Measurements from ENCODE around the gene CAPN1. TPM values are rescaled to one million over a fixed set of nuclear protein-coding genes. Genes with fewer than 3 reads are reported as not detected.
A peak's percentile ranks its signal among the peaks of the same experiment; 100 is the strongest.

Gene CAPN1
- total RNA-seq, 2 donors from 2014 or later: 142 to 144 TPM

DNA sequence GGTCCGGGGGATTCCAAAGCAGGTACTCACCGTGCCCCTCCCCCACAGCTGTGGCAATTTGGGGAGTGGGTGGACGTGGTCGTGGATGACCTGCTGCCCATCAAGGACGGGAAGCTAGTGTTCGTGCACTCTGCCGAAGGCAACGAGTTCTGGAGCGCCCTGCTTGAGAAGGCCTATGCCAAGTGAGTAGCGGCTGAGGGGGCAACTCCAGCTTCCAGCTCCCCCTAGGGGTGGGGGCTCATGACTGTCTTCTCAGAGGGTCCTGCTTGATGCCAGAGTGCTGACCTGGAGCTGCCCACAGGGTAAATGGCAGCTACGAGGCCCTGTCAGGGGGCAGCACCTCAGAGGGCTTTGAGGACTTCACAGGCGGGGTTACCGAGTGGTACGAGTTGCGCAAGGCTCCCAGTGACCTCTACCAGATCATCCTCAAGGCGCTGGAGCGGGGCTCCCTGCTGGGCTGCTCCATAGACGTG, 4.2 kb downstream of the CAPN1 start:
- intact Hi-C loops (cut with DNase I): no loop called here
- DNase-seq (ENCODE audit: low spot score): no peak

GRCh38 chr11:65186701-65187100, 5.0 kb downstream of the CAPN1 start:
- no peak for DNase-seq (ENCODE audit: low spot score)
- intact Hi-C loops (cut with DNase I): no loop called here

DNA sequence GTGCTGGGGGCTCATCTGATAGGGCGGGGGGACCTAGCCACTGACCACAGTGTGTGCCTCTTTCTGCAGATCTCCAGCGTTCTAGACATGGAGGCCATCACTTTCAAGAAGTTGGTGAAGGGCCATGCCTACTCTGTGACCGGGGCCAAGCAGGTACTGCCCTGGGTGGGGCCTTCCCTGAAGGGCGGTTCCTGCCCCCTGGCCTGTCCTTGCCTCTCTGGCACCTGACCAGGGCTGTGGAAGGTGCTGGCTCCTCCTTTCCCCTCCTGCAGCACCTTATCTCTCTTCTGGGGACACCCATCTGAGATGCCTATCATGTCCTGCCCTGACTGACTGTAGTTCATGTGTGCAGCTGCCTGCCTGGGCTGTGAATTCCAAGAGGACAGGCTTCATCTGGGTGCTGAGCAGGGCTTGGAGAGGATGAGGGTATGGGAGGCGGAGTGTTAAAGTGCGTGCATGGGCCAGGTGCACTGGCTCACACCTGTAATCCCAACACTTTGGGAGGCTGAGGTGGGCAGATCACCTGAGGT, 5.5 kb downstream of the CAPN1 start:
- intact Hi-C loops (cut with DNase I): no loop called here
- no peak for DNase-seq (ENCODE audit: low spot score)

GRCh38 chr11:65187971-65188461, 6.3 kb downstream of the CAPN1 start:
- DNase-seq (ENCODE audit: low spot score): no peak
- intact Hi-C loops (cut with DNase I): no loop called here

DNA sequence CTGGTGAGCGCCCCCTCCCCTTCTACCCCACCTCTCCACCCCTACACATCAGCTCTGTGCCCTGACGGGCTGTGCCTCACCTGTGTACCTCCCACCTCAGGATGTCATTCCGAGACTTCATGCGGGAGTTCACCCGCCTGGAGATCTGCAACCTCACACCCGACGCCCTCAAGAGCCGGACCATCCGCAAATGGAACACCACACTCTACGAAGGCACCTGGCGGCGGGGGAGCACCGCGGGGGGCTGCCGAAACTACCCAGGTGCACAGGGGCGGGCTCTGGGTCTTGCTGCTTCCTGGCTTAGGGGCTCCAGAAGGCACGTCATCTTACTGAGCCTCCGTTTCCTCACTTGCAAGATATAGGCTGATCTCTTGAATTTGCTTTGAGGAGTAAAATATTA, 6.8 kb downstream of the CAPN1 start:
- DNase-seq (ENCODE audit: low spot score): no peak
- intact Hi-C loops (cut with DNase I): no loop called here

DNA sequence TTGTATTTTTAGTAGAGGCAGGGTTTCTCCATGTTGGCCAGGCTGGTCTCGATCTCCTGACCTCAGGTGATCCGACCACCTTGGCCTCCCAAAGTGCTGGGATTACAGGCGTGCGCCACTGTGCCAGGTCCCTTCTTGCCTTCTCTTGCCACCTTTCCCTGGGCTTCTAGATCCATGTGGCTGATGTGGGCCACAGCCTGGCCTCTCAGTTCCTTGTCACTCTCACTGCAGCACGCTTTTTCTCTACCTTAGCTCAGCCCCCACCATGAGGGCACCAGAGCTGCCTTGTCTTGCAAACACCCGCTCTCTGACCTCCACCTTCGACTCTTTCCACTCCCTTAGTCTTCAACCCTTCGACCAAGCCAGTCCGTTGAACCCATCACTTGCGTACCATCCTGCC, 7.5 kb downstream of the CAPN1 start:
- no peak for DNase-seq (ENCODE audit: low spot score)
- intact Hi-C loops (cut with DNase I): no loop called here

- intact Hi-C loops (cut with DNase I): no loop called here
- no peak for DNase-seq (ENCODE audit: low spot score)
Observed at GRCh38 chr11:65194564-65194963, 12.8 kb downstream of the CAPN1 start.

- intact Hi-C loops (cut with DNase I): no loop called here
- DNase-seq (ENCODE audit: low spot score): peak; percentile 65
Observed at GRCh38 chr11:65204143-65204542, 22.4 kb downstream of the CAPN1 start.

- peak; percentile 75 for DNase-seq (ENCODE audit: low spot score)
- intact Hi-C loops (cut with DNase I): no loop called here
Observed at GRCh38 chr11:65204646-65205601, 23.2 kb downstream of the CAPN1 start.

- intact Hi-C loops (cut with DNase I): no loop called here
- DNase-seq (ENCODE audit: low spot score): peak; percentile 58
Observed at GRCh38 chr11:65205602-65205967, 23.9 kb downstream of the CAPN1 start.

DNA sequence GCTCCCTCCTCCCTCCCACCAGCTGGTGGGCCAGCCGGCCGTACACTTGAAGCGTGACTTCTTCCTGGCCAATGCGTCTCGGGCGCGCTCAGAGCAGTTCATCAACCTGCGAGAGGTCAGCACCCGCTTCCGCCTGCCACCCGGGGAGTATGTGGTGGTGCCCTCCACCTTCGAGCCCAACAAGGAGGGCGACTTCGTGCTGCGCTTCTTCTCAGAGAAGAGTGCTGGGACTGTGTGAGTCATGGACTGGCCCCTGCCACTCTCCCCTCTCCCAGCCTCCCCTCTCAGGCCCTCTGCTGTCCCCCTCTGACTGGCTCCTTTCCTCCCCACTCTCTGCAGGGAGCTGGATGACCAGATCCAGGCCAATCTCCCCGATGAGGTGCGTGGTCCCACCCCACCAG, 24.7 kb downstream of the CAPN1 start:
- DNase-seq (ENCODE audit: low spot score): peak; percentile 76
- intact Hi-C loops (cut with DNase I): no loop called here

GRCh38 chr11:65206901-65207300, 25.2 kb downstream of the CAPN1 start:
- DNase-seq (ENCODE audit: low spot score): no peak
- intact Hi-C loops (cut with DNase I): no loop called here

GRCh38 chr11:65207918-65208784, 26.4 kb downstream of the CAPN1 start:
- peak; percentile 64 for DNase-seq (ENCODE audit: low spot score)
- intact Hi-C loops (cut with DNase I): no loop called here

DNA sequence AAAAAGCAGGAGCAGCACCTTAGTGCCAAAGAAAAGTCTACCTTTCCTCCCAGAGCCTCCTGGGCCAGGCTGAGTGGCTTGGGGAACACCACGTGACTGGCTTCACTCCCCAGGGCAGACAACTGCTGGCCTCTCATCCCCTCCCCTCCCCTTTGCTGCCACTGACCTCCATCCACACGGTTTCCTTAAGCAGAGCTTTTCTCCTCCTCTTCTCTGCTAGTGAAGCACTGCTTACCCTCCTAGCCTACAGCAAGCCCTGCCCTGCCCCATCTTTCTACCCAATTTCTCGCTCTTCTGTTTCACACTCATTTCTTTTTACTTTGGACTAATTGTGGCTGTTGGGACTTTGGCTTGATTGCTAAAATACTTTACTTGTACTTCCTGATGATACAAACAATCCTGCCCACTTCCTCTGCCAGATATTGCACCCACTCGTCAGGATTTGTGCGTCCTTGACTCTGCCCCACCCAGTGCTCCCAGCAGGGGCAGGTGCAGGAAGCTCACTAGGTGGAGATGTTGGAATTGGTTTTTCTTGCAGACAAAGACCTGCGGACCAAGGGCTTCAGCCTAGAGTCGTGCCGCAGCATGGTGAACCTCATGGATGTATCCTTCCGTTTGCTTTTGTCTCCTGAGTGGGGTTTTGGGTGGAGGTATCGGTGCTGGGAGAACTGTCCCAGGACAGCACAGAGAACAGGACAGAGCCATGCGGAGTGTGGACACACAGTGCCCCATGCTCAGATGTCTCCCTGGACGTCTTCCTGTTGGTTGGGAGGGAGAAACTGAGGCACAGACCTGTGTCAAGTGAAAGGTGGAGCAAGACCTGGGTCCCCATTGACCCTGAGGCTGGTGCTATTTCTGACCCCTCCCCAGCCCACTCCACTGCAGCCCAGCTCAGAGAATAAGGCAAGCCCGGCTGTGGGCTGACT, 27.3 kb downstream of the CAPN1 start:
- intact Hi-C loops (cut with DNase I): no loop called here

GRCh38 chr11:65209711-65210360, 28.1 kb downstream of the CAPN1 start:
- DNase-seq (ENCODE audit: low spot score): peak; percentile 66
- intact Hi-C loops (cut with DNase I): no loop called here

More for the DNA sequence above, 27.3 kb downstream of the CAPN1 start:
- DNase-seq (ENCODE audit: low spot score): peak; percentile 48

DNA sequence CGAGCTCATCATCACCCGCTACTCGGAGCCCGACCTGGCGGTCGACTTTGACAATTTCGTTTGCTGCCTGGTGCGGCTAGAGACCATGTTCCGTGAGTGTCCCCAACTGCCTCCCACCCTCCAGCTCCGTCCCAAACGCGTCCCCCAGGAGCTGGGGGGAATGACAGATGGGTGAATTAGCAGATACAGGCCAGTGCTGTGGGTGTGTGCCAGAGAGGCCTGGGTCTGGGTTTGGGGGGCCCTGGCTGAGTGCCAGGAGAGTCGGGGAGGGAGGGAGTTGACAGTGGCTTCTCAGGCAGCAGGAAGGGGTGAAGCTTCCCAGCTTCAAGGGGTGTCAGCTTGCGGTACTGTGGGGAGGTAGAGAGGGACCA, 28.6 kb downstream of the CAPN1 start:
- DNase-seq (ENCODE audit: low spot score): peak; percentile 78
- intact Hi-C loops (cut with DNase I): no loop called here

DNA sequence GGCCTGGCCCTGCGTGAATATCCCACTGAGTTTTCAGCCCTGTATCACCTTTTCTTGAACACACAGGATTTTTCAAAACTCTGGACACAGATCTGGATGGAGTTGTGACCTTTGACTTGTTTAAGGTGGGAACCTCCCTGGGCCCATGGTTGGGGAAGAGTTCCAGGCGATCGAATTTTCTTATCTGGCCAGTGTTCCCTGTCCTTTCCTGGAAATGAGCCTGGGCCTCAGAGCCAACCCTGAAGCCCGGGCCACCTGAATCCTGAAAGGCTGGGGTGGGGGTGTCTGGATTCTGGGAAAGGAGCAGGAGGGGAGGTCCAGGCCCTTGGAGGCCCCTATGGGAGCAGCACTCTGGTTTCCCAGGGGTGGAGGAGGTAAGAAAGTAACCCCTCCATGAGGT, 29.0 kb downstream of the CAPN1 start:
- intact Hi-C loops (cut with DNase I): no loop called here
- DNase-seq (ENCODE audit: low spot score): no peak

Data from posterior vena cava (tissue), 2 donors.